Measurements from ENCODE around the gene RPL18.
"Not testable (repeated sequence)": the region's sequence is repeated elsewhere in the genome, so short reads cannot be mapped to it uniquely, and the experiment has no call there.

The RPL18 gene

DNA sequence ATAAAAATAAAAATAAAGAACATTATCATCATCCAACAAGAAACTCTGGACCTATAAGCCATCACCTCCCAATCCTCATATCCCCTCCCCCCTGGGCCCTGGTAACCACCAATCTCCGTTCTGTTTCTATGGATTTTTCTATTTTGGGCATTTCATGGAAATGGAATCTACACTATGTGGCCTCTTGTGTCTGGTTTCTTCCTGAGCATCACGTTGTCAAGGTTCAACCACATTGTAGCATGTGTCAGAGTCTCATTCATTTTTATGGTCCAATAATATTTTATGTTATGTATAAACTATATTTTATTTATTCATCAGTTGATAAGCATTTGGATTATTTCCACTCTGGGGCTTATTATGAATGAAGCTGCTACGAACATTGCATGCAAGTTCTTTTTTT, 40.1 kb downstream of the RPL18 start:
- Histone ChIP-seq H3K9ac (ENCODE audit: low read depth, low read length) (no peak overlapping the region), H3K4me3 (ENCODE audit: low read depth, low read length) (no peak overlapping the region), H3K9me3 (ENCODE audit: control insufficient read depth, insufficient read depth, low read length) (no peaks in the 10 kb centered on the region), H3K36me3 (ENCODE audit: control insufficient read depth, insufficient read depth, low read length) (no peaks in the 10 kb centered on the region), H3K4me1 (ENCODE audit: control insufficient read depth, insufficient read depth, low read length) (peaks cover 3% of the 10 kb centered on the region), H3K27me3 (ENCODE audit: control insufficient read depth, insufficient read depth, low read length) (no peaks in the 10 kb centered on the region)

DNA sequence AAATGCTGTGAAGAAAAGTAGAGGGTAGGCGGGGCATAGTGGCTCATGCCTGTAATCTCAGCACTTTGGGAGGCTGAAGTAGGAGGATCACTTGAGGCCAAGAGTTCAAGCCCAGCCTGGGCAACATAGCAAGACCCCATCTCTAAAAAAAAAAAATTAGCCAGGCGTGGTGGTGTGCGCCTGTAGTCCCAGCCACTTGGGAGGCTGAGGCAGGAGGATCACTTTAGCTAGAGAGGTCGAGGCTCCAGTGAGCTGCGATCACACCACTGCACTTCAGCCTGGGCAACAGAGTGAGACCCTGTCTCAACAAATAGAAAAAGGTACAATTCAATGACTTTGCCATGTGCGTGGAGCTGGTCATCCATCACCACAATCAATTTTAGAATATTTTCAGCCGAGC, 41.1 kb downstream of the RPL18 start:
- H3K36me3 ChIP-seq (ENCODE audit: control insufficient read depth, insufficient read depth, low read length); H3K4me3 ChIP-seq (ENCODE audit: low read depth, low read length); H3K9ac ChIP-seq (ENCODE audit: low read depth, low read length); H3K27me3 ChIP-seq (ENCODE audit: control insufficient read depth, insufficient read depth, low read length); H3K4me1 ChIP-seq (ENCODE audit: control insufficient read depth, insufficient read depth, low read length); H3K9me3 ChIP-seq (ENCODE audit: control insufficient read depth, insufficient read depth, low read length): not testable (repeated sequence)

DNA sequence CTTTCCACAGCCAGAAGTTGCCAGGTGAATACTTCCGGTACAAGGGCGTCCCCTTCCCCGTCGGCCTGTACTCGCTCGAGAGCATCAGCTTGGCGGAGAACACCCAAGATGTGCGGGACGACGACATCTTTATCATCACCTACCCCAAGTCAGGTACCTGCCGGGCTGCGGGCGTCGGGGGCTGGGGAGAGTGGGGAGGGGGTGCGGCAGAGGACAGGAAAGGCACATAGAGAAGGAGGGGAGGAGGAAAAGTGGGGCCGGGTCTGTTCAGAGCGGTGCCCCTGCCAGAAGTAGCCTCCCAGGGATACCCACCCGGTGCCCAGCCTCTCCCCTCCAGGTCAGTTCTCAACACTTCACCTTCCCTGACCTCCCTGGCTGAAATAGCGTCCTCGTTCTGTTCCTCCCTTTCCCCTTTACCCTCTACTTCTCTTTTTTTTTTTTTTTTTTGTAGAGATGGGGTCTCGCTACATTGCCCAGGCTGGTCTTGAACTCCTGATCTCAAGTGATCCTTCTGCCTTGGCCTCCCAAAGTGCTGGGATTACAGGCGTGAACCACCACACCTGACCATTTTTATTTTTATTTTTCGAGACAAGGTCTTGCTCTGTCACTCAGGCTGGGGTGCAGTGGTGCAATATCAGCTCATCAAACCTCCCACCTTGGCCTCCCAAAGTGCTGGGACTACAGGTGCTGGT, 42.9 kb downstream of the RPL18 start:
- H3K36me3 ChIP-seq (ENCODE audit: control insufficient read depth, insufficient read depth, low read length), result no peaks in the 10 kb centered on the region
- H3K9ac ChIP-seq (ENCODE audit: low read depth, low read length), result no peak overlapping the region
- H3K9me3 ChIP-seq (ENCODE audit: control insufficient read depth, insufficient read depth, low read length), result no peaks in the 10 kb centered on the region
- H3K4me1 ChIP-seq (ENCODE audit: control insufficient read depth, insufficient read depth, low read length), result peaks cover 5% of the 10 kb centered on the region
- H3K4me3 ChIP-seq (ENCODE audit: low read depth, low read length), result no peak overlapping the region
- no peaks in the 10 kb centered on the region for H3K27me3 ChIP-seq (ENCODE audit: control insufficient read depth, insufficient read depth, low read length)

DNA sequence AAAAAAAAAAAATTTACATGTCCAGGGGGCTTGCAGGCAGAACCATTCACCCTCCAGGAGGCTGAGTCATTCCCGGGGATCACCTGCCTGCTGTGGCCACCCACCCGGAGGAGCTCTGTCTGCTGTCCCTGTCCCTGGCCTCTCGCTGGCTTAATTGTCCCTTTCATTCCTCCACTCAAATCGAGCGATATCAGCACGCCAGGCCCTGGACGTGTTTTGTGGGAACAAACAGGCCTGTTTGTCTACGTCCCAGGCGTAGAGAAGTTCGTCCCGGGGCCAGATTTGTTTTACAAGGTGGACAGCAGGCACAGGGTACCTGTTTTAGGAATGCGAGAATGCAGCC, 45.8 kb downstream of the RPL18 start:
- peaks cover 8% of the 10 kb centered on the region for H3K4me1 ChIP-seq (ENCODE audit: control insufficient read depth, insufficient read depth, low read length)
- no peaks in the 10 kb centered on the region for H3K36me3 ChIP-seq (ENCODE audit: control insufficient read depth, insufficient read depth, low read length)
- H3K4me3 ChIP-seq (ENCODE audit: low read depth, low read length), result no peak overlapping the region
- no peaks in the 10 kb centered on the region for H3K9me3 ChIP-seq (ENCODE audit: control insufficient read depth, insufficient read depth, low read length)
- no peak overlapping the region for H3K9ac ChIP-seq (ENCODE audit: low read depth, low read length)
- H3K27me3 ChIP-seq (ENCODE audit: control insufficient read depth, insufficient read depth, low read length), result no peaks in the 10 kb centered on the region

DNA sequence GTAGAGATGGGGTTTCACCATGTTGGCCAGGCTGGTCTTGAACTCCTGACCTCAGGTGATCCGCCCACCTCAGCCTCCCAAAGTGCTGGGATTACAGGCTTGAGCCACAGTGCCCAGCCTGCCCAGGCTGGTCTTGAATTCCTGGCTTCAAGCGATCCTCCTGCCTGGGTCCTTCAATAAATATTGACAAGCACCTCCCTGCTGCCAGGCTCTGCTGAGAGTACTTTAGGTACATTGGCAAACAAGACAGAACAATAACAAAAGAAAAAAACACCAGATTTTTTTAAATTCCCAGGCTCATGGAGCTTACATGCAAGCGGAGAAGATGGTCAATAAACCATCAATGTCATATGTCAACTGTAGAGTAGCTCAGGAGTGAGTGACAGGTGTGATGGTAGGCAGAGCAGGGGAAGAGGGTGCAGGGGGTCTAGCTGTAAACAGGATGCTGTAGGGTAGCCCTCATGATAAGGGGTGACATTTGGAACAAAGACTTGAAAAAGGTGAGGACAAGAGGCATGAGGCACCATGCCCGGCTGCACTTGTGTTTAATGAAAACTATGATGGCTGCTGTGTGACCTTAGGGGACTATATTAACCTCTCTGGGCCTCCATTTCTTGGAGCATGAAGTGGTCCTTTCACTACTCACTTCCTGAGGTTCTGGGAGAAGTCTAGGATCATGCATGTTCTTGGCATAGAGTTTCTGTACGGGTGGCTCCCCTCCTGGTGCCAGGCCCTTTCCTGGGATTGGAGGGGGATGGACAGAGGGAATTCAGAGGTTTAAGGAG, 47.4 kb downstream of the RPL18 start:
- H3K9me3 ChIP-seq (ENCODE audit: control insufficient read depth, insufficient read depth, low read length), result no peaks in the 10 kb centered on the region
- no peaks in the 10 kb centered on the region for H3K27me3 ChIP-seq (ENCODE audit: control insufficient read depth, insufficient read depth, low read length)
- H3K4me1 ChIP-seq (ENCODE audit: control insufficient read depth, insufficient read depth, low read length), result peaks cover 8% of the 10 kb centered on the region
- H3K9ac ChIP-seq (ENCODE audit: low read depth, low read length), result no peak overlapping the region
- H3K4me3 ChIP-seq (ENCODE audit: low read depth, low read length), result no peak overlapping the region
- no peaks in the 10 kb centered on the region for H3K36me3 ChIP-seq (ENCODE audit: control insufficient read depth, insufficient read depth, low read length)

DNA sequence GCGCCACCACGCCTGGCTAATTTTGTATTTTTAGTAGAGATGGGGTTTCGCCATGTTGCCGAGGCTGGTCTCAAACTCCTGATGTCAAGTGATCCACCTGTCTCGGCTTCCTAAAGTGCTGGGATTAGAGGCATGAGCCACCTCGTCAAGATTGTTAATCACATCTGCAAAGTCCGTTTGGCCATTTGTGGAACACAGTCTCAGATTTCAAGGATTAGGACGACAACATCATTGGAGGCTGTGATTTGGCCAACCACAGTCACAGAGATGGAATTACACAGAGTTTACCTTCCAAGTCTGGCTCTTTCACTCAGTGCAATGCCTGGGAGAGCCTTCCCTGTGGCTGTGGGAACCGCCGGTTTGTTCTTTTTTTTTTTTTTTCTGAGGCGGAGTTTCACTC, 49.2 kb downstream of the RPL18 start:
- Histone ChIP-seq H3K4me1 (ENCODE audit: control insufficient read depth, insufficient read depth, low read length) (peaks cover 8% of the 10 kb centered on the region), H3K4me3 (ENCODE audit: low read depth, low read length) (no peak overlapping the region), H3K36me3 (ENCODE audit: control insufficient read depth, insufficient read depth, low read length) (no peaks in the 10 kb centered on the region), H3K9ac (ENCODE audit: low read depth, low read length) (no peak overlapping the region), H3K9me3 (ENCODE audit: control insufficient read depth, insufficient read depth, low read length) (no peaks in the 10 kb centered on the region), H3K27me3 (ENCODE audit: control insufficient read depth, insufficient read depth, low read length) (no peaks in the 10 kb centered on the region)

DNA sequence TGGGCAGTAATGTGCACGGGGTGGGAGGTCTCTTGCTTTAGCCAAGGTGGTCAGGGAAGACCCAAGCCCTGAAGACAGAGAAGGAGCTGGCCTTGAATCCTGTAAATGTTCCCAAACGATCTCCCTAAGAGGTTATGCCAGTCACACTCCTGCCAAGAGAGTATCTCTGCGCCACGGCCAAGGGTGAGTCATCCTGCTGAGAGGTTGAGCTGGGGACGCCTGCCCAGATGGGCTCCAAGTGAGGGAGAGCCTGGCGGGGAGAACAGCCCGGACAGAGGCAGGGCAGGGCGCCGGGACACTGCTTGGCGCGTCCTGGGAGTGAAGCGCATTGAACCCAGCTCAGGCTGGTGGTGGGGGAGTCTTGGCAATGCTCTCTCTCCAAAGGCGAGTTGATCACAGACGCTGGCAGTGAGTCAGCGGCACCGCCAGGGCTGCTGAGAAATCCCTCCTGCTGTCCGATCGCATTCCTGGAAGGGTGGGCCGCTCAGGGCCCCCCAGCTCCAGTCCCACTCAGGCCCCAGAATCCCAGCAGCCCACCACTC, 50.6 kb downstream of the RPL18 start:
- H3K4me1 ChIP-seq (ENCODE audit: control insufficient read depth, insufficient read depth, low read length), result peaks cover 5% of the 10 kb centered on the region
- H3K4me3 ChIP-seq (ENCODE audit: low read depth, low read length), result peak overlapping the region; percentile 43
- H3K27me3 ChIP-seq (ENCODE audit: control insufficient read depth, insufficient read depth, low read length), result no peaks in the 10 kb centered on the region
- peak overlapping the region; percentile 54 for H3K9ac ChIP-seq (ENCODE audit: low read depth, low read length)
- no peaks in the 10 kb centered on the region for H3K36me3 ChIP-seq (ENCODE audit: control insufficient read depth, insufficient read depth, low read length)
- no peaks in the 10 kb centered on the region for H3K9me3 ChIP-seq (ENCODE audit: control insufficient read depth, insufficient read depth, low read length)

Data from iPS-15b (cell line).